NCI-H2227 (cell line): ENCODE measurements around the gene INPP5A.
A peak's percentile ranks its signal among the peaks of the same experiment; 100 is the strongest.

ENCODE experiments used
- DNase-seq: peaks from one replicate; lab custom pipeline; 2025; ENCODE audit not compliant: unreplicated experiment; lab: John Stamatoyannopoulos, UW

INPP5A gene

GRCh38 chr10:132714096-132714985 is 176.8 kb downstream of the INPP5A start:
- DNase-seq = no peak

GRCh38 chr10:132714986-132715775 is 177.6 kb downstream of the INPP5A start:
- DNase-seq = no peak

DNA sequence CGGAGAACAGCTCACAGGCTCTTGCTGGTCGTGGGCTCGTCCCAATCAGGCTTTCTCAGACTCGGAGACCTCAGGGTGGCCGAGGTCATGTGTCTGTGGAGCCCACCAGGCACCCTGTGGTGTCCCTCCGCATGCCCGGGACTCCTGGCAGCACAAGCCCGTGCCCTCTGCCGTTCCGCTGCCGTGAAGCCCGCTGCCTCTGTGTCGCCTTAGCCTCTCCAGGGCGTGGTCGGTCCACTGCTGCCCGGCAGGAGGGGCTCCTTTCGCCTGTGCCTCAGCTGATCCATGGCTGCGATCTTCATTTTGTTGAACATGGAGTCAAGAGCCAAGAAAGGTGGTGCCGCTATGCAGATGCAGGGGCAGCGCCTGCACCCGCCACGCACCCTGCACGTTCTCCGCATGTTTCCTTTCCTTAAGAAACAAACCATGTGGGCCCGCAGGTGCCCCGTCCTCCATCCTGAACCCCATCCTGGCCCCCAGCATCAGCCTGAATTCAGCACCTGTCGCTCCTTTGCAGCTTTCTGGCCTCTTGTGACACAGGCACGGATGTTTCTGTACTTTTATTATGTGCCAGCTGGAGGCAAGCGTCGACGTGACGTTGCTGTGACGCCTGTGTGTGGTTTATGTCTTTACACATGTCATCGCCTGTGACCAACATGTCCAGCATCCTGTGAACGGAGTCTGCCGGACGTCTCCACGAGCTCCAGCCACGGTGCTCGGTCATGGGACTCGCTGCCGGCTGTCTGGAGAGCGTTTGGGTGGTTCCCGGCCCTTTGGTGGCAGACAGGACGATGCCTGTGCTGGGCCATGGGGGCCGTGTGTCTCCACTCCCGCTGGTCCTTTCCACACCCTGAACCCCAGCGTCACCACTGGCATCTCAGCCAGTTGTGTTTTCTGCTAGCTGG is 178.4 kb downstream of the INPP5A start:
- no peak for DNase-seq

- DNase-seq = no peak
These were observed 179.3 kb downstream of the INPP5A start for GRCh38 chr10:132716691-132717490.

DNA sequence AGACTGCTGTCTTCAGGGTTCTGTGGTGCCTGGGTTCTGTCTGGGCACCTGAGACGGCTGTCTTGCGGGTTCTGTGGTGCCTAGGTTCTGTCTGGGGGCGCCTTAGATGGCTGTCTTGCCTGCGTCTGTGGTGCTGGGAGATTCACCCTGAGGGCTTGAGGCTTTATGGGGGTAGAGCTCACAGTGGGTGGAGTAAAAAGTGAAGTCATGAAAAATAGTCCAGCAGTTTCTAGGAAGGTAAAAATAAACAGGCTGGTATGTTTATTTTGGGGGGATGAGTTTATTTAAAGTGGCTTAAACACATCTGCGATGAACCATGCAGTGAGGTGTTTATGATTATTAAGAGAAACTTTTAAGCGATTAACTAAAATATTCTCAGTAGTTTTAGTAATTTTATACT is 184.1 kb downstream of the INPP5A start:
- DNase-seq = no peak

- peak; percentile 42 for DNase-seq
These were observed 185.1 kb downstream of the INPP5A start for GRCh38 chr10:132722394-132723329.

DNA sequence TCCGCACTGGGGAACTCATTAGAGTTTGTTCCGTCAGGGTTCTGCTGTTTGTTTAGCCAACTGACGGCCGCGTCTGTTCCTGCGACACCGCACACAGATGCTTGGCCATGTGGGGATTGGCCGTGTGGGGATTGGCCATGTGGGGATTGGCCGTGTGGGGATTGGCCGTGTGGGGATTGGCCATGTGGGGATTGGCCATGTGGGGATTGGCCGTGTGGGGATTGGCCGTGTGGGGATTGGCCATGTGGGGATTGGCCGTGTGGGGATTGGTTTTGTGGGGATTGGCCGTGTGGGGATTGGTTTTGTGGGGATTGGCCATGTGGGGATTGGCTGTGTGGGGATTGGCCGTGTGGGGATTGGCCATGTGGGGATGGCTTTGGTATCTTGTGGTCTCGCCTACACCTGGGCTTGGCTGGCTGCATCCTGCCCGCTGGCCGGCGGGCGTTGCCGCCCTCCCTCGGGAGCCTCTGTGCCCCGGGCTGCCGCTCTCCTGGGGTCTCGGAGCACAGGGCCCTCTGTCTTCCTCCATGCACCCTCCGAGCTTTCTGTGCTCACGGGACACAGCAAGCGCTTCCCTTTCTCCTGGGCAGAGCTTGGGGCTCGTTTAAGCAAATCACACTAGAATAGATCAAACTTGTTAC is 185.9 kb downstream of the INPP5A start:
- DNase-seq = no peak

DNA sequence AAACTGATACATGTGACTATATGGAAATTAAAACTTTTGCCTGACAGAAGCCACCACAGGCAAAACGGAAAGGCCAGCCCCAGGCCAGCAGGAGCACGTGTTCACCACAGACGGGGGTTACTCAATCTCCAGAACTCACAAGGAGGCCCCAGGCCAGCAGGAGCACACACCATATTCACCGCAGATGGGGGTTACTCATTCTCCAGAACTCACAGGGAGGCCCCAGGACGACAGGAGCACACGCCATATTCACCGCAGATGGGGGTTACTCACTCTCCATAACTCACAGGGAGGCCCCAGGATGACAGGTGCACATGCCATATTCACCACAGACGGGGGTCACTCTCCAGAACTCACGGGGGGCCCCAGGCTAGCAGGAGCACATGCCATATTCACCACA is 186.9 kb downstream of the INPP5A start:
- DNase-seq = no peak

DNA sequence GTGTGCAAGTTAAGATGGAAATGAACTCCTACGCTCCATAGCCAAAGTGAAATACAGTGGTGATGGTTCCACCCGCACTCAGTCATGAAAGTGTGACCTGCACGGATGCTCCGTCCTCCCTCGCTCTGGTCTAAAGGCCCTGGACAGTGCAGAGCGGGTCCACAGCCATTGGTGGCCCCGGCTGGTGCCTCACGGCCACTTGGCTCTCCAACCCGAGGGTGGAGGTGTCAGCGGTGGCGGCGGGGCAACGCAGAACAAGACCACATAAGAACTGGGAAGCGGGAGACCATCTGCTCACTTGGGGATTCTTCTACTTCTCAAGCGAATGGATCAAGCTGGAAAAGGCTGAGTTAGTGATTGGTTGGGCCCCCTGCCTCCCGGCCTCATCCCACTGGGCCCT is 187.6 kb downstream of the INPP5A start:
- DNase-seq = no peak

DNA sequence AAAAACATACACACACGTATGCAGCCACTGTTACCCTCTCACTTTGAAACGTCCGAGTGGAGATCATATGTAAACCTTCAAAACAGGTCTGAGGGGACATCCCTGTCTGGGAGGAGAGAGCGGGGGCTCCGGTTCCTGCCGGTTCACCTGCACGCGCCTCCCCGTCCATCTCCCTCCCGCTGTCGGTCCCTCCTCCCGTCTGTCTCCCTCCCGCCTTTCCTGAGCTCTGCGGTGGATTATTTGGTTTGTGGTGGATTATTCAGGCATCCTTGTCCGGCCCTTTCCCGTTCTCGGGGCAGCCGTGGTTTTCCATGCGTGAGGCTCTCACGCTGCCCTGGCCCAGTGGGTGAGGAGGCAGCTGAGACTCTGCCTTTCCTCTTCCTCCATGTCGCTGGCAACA is 188.6 kb downstream of the INPP5A start:
- DNase-seq = no peak

- DNase-seq = no peak
These were observed 189.4 kb downstream of the INPP5A start for GRCh38 chr10:132726951-132727350.

DNA sequence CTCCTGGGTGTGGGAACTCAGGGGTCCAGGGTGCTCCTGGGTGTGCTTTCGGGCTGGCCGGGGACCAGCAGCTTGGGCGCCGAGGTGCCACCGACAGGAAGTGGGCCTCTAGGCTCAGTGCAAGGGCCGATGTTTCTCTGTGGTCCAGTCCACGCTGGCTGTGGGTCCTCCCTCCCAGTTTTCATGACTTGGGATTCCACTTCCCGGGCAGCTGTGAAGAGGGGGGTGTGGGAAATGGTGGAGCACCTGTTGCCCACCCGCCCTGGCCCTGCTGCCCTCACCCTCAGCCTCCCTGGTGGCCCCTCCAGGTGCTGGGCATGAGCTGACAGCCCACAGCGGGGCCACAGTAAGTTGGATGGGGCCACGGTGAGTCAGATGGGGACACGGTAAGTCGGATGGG is 189.8 kb downstream of the INPP5A start:
- no peak for DNase-seq

- no peak for DNase-seq
These were observed 190.7 kb downstream of the INPP5A start for GRCh38 chr10:132728321-132728720.

- no peak for DNase-seq
These were observed 191.2 kb downstream of the INPP5A start for GRCh38 chr10:132728741-132729140.

DNA sequence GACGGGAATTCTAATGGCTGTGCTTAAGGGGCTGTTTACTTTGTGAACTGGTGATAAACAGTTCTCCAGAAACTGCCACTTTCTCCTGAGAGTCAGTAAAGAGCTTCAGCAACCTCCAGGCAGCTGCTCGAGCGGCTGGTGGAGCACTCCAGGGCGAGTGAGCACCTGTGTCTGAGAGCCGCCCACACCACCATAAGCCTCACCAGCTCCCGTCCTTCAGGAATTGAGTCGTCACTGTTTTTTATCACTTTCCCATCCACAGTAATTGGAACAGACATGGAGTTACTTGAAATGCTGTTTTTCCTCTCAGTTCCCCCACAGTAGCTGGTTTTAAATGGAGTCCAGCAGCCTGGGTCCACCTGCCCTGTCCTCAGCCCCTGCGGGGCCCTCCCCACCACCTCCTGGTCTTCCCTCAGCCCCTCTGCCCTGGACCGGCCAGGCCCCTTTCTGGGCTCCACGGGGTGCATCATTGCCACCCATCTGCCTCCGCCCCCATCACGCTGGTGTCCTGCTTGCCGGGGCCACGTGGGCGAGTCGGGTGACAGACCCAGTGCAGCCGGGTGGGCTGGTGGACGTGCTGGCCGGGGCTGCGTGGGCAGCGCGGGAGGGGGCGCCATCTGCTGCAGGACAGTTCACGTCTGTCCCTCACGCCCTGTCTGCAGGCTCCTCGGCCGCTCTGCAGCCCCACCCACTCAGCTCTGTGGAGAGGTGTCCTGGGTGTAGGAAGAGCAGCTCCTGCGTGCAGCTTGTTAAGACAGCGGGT is 192.4 kb downstream of the INPP5A start:
- no peak for DNase-seq

- DNase-seq = no peak
These were observed 193.0 kb downstream of the INPP5A start for GRCh38 chr10:132730573-132730953.

GRCh38 chr10:132732518-132732917 is 194.9 kb downstream of the INPP5A start:
- DNase-seq = no peak

DNA sequence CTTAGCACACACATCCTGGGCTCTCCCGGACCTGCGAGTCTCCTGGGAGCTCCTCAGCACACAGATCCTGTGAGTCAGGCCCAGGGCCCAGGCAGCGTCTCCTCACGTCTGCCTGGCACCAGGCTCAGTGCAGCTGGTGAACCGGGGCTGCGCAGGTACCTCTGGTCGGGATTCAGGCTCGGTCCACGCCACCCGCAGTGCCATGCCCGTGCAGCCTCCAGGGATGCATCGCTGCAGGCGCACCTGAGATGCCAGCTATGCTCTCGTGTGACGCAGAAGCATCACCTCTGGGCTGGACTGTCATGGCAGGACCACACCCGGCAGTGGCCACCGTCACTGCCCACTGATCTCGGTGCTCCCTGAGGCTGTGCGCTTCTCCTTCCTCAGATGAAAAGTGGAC is 196.3 kb downstream of the INPP5A start:
- no peak for DNase-seq
